Uterus (tissue), 2 donors: Measurements from ENCODE around the gene CEMIP.

Experiments used
- CTCF ChIP-seq, 4 experiments: fragments of 200-600 bp in 2 of 4; fragments of 450-650 bp in 2 of 4; sonication (generic) in 2 of 4; IDR thresholded peaks; one replicate each; pipeline ENCODE4 v1.5.1; 2016 to 2019; ENCODE audit warnings: antibody characterized with exemption in 4 of 4, mild to moderate bottlenecking in 2 of 4, moderate library complexity in 1 of 4
- POLR2A ChIP-seq, 2 donors: fragments of 450-650 bp; IDR thresholded peaks; one replicate each; pipeline ENCODE4 v1.6.1; 2016; ENCODE audit warnings: antibody characterized with exemption in 2 of 2, mild to moderate bottlenecking in 1 of 2, moderate library complexity in 1 of 2

GRCh38 chr15:80871858-80872257 is 92.7 kb downstream of the CEMIP start:
- TF ChIP-seq CTCF (IDR thresholded peaks at IDR 0.05) (no peak), POLR2A (IDR thresholded peaks at IDR 0.05) (no peak)
